H9 (cell line): Measurements from ENCODE around the gene IL6R. TPM values are rescaled to one million over a fixed set of nuclear protein-coding genes. Genes with fewer than 3 reads are reported as not detected.

Experiments used
- DNase-seq: peaks from one replicate; pipeline ENCODE4 v3.0.0-alpha.2; 2017
- H2AFZ ChIP-seq: one replicate; pipeline ENCODE4 v1.6.1; 2013; ENCODE audit warnings: mild to moderate bottlenecking, low read length, control low read depth, moderate library complexity
- H2AK5ac ChIP-seq: 2 replicates; pipeline ENCODE4 v1.6.1; 2013; ENCODE audit warnings: low read length, control low read depth, mixed read lengths; ENCODE audit not compliant: insufficient read length
- H2BK120ac ChIP-seq: one replicate; pipeline ENCODE4 v1.6.1; 2013; ENCODE audit warnings: low read depth, mild to moderate bottlenecking, low read length, control low read depth, inconsistent platforms; ENCODE audit not compliant: poor library complexity, severe bottlenecking
- H2BK12ac ChIP-seq: 2 replicates; pipeline ENCODE4 v1.6.1; 2013; ENCODE audit warnings: low read length, control low read depth, mixed read lengths, low read depth; ENCODE audit not compliant: insufficient read length
- H2BK15ac ChIP-seq: 2 replicates; pipeline ENCODE4 v1.6.1; 2013; ENCODE audit warnings: low read depth, low read length, control low read depth
- H2BK20ac ChIP-seq: one replicate; pipeline ENCODE4 v1.6.1; 2013; ENCODE audit warnings: low read depth, mild to moderate bottlenecking, low read length, control low read depth, inconsistent platforms; ENCODE audit not compliant: poor library complexity, severe bottlenecking
- H2BK5ac ChIP-seq: 2 replicates; pipeline ENCODE4 v1.6.1; 2013; ENCODE audit warnings: low read length, control low read depth, mixed read lengths; ENCODE audit not compliant: insufficient read length
- H3K14ac ChIP-seq: 2 replicates; pipeline ENCODE4 v1.6.1; 2013; ENCODE audit warnings: low read length, control low read depth; ENCODE audit not compliant: insufficient read depth
- H3K18ac ChIP-seq: 2 replicates; pipeline ENCODE4 v1.6.1; 2013; ENCODE audit warnings: low read depth, mild to moderate bottlenecking, mixed read lengths, low read length, control low read depth; ENCODE audit not compliant: insufficient read length
- H3K23ac ChIP-seq: 2 replicates; pipeline ENCODE4 v1.6.1; 2013; ENCODE audit warnings: low read length, control low read depth, mixed read lengths, low read depth; ENCODE audit not compliant: insufficient read length
- H3K23me2 ChIP-seq: 2 replicates; pipeline ENCODE4 v1.6.1; 2013; ENCODE audit warnings: low read depth, mild to moderate bottlenecking, mixed read lengths, low read length, control low read depth; ENCODE audit not compliant: insufficient read length, poor library complexity, severe bottlenecking
- H3K27ac ChIP-seq: 2 replicates; pipeline ENCODE4 v1.5.1; 2013; ENCODE audit warnings: low read length, control low read depth, mixed read lengths, low read depth; ENCODE audit not compliant: insufficient read length
- H3K27me3 ChIP-seq: 2 replicates; pipeline ENCODE4 v1.6.1; 2013; ENCODE audit warnings: low read length, control low read depth, inconsistent platforms; ENCODE audit not compliant: insufficient read depth
- H3K4ac ChIP-seq: 2 replicates; pipeline ENCODE4 v1.6.1; 2013; ENCODE audit warnings: low read depth, mild to moderate bottlenecking, control low read depth, inconsistent platforms, low read length, moderate library complexity
- H3K4me1 ChIP-seq: 2 replicates; pipeline ENCODE4 v1.6.1; 2013; ENCODE audit warnings: low read length, control low read depth, inconsistent platforms; ENCODE audit not compliant: insufficient read depth
- H3K4me2 ChIP-seq: 2 replicates; pipeline ENCODE4 v1.6.1; 2013; ENCODE audit warnings: low read length, control low read depth, mixed read lengths; ENCODE audit not compliant: insufficient read length, insufficient read depth
- H3K56ac ChIP-seq: 2 replicates; pipeline ENCODE4 v1.6.1; 2013; ENCODE audit warnings: low read depth, mild to moderate bottlenecking, mixed read lengths, low read length, control low read depth; ENCODE audit not compliant: insufficient read length
- H3K79me1 ChIP-seq: 2 replicates; pipeline ENCODE4 v1.6.1; 2013; ENCODE audit warnings: low read depth, mild to moderate bottlenecking, moderate library complexity, low read length, control low read depth, inconsistent platforms; ENCODE audit not compliant: insufficient read depth, poor library complexity, severe bottlenecking
- H3K79me2 ChIP-seq: 2 replicates; pipeline ENCODE4 v1.6.1; 2013; ENCODE audit warnings: low read length, control low read depth, inconsistent platforms; ENCODE audit not compliant: insufficient read depth
- H3K9ac ChIP-seq: 2 replicates; pipeline ENCODE4 v1.6.1; 2013; ENCODE audit warnings: low read length, control low read depth, mixed read lengths; ENCODE audit not compliant: insufficient read length; ENCODE audit errors: extremely low read depth
- H3K9me3 ChIP-seq: one replicate; pipeline ENCODE4 v1.6.1; 2013; ENCODE audit warnings: low read depth, low read length, inconsistent platforms; ENCODE audit not compliant: control insufficient read depth
- H3T11ph ChIP-seq: one replicate; pipeline ENCODE4 v1.6.1; 2013; ENCODE audit warnings: mild to moderate bottlenecking, low read length, control low read depth, inconsistent platforms
- H4K20me1 ChIP-seq: one replicate; pipeline ENCODE4 v1.6.1; 2013; ENCODE audit not compliant: control insufficient read depth, insufficient read length, insufficient read depth
- H4K5ac ChIP-seq: 2 replicates; pipeline ENCODE4 v1.6.1; 2013; ENCODE audit warnings: low read depth, mild to moderate bottlenecking, mixed read lengths, low read length, control low read depth; ENCODE audit not compliant: insufficient read length
- H4K8ac ChIP-seq: replicated peaks from 2 replicates; pipeline ENCODE4 v1.6.1; 2013; ENCODE audit warnings: low read length, control low read depth, mixed read lengths, low read depth; ENCODE audit not compliant: insufficient read length
- H4K91ac ChIP-seq: 2 replicates; pipeline ENCODE4 v1.6.1; 2013; ENCODE audit warnings: low read depth, mild to moderate bottlenecking, moderate library complexity, mixed read lengths, low read length, control low read depth; ENCODE audit not compliant: insufficient read length
- H3K27ac Mint-ChIP-seq, 3 experiments: 2 replicates in 2 of 3; 3 replicates in 1 of 3; pipeline ENCODE4 v1.8.0; 2020 to 2021; ENCODE audit warnings: mixed read lengths in 3 of 3, mild to moderate bottlenecking in 1 of 3, moderate library complexity in 1 of 3
- H3K27me3 Mint-ChIP-seq: 2 replicates; pipeline ENCODE4 v1.8.0; 2021; ENCODE audit warnings: low read depth, mild to moderate bottlenecking, moderate library complexity, mixed read lengths
- H3K36me3 Mint-ChIP-seq, 3 experiments: 2 replicates in 2 of 3; 3 replicates in 1 of 3; pipeline ENCODE4 v1.8.0; 2020 to 2021; ENCODE audit warnings: low read depth in 3 of 3, mixed read lengths in 3 of 3; ENCODE audit not compliant: insufficient read depth in 1 of 3
- H3K4me1 Mint-ChIP-seq, 2 experiments: 2 replicates each; pipeline ENCODE4 v1.8.0; 2020; ENCODE audit warnings: mixed read lengths in 2 of 2
- H3K4me3 Mint-ChIP-seq, 2 experiments: 2 replicates in 1 of 2; 3 replicates in 1 of 2; pipeline ENCODE4 v1.8.0; 2020 to 2021; ENCODE audit warnings: mild to moderate bottlenecking in 2 of 2, mixed read lengths in 2 of 2, moderate library complexity in 1 of 2
- H3K9me3 Mint-ChIP-seq, 2 experiments: 2 replicates in 1 of 2; 3 replicates in 1 of 2; pipeline ENCODE4 v1.8.0; 2020; ENCODE audit warnings: mild to moderate bottlenecking in 2 of 2, mixed read lengths in 2 of 2, moderate library complexity in 1 of 2
- WGBS: extraction: QIAGEN DNeasy Blood & Tissue Kit; methylation state at CpG from one replicate; pipeline ENCODE4 v1.1.7; 2013; ENCODE audit warnings: missing lambda C conversion rate, low lambda C conversion rate, mixed read lengths; ENCODE audit not compliant: insufficient read length; ENCODE audit errors: extremely low coverage; 5-methylcytosine and 5-hydroxymethylcytosine counted together
- total RNA-seq: library from RNA; stranded (reverse); gene quantifications from 2 replicates; pipeline ENCODE4 v1.2.1, GENCODE V29; 2021
- TF ChIP-seq, protein P1 (sequence below): fragments of 200-600 bp; sonication (generic); conservative IDR thresholded peaks from 3 replicates; pipeline ENCODE4 v1.8.0; 2021; ENCODE audit warnings: antibody characterized with exemption, mild to moderate bottlenecking

The IL6R gene
- total RNA-seq, 1 experiment from 2014 or later, result 1.7 TPM

DNA sequence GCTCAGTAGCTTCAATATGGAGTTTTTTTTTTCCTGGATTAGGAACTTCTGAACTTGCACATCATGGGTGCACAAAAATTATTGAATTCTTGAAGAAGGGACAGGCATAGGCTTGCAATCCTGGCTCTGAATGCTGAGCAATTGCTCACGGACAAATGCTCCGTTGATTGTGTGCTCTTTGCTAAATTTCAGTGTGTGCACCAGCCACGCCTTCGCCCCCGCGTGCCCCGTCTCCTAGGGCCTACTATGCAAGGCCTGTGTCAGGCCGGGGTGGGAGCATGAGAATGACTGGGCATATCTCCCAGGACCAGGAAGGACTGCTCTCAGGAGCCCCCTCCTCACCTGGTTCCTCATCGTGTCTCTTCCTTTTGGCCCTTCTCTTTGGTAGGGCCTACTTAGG lies 17.4 kb downstream of the IL6R start:
- H2BK5ac ChIP-seq, result no peak overlapping the region
- TF ChIP-seq, protein P1, sequence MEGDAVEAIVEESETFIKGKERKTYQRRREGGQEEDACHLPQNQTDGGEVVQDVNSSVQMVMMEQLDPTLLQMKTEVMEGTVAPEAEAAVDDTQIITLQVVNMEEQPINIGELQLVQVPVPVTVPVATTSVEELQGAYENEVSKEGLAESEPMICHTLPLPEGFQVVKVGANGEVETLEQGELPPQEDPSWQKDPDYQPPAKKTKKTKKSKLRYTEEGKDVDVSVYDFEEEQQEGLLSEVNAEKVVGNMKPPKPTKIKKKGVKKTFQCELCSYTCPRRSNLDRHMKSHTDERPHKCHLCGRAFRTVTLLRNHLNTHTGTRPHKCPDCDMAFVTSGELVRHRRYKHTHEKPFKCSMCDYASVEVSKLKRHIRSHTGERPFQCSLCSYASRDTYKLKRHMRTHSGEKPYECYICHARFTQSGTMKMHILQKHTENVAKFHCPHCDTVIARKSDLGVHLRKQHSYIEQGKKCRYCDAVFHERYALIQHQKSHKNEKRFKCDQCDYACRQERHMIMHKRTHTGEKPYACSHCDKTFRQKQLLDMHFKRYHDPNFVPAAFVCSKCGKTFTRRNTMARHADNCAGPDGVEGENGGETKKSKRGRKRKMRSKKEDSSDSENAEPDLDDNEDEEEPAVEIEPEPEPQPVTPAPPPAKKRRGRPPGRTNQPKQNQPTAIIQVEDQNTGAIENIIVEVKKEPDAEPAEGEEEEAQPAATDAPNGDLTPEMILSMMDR, result no peak
- H3K27ac ChIP-seq, result no peak overlapping the region
- no peaks in the 10 kb centered on the region for H3K27me3 ChIP-seq
- no peaks in the 10 kb centered on the region for H3K9me3 ChIP-seq
- H3K79me1 ChIP-seq, result no peaks in the 10 kb centered on the region
- no peak overlapping the region for H3K23ac ChIP-seq
- no peak overlapping the region for H2AFZ ChIP-seq
- H3K23me2 ChIP-seq, result no peaks in the 10 kb centered on the region
- H2BK20ac ChIP-seq, result no peak overlapping the region
- H4K91ac ChIP-seq, result no peak overlapping the region
- H3K18ac ChIP-seq, result no peak overlapping the region
- H4K5ac ChIP-seq, result no peak overlapping the region
- no peak overlapping the region for H3T11ph ChIP-seq
- no peak overlapping the region for H3K4me3 Mint-ChIP-seq
- H3K4me1 ChIP-seq, result no peaks in the 10 kb centered on the region
- no peak overlapping the region for H2BK15ac ChIP-seq
- H2BK120ac ChIP-seq, result no peak overlapping the region
- no peak overlapping the region for H3K4me2 ChIP-seq
- H3K79me2 ChIP-seq, result no peaks in the 10 kb centered on the region
- DNase-seq, result no peak
- no peaks in the 10 kb centered on the region for H3K36me3 Mint-ChIP-seq
- H3K4ac ChIP-seq, result no peak overlapping the region
- no peaks in the 10 kb centered on the region; the same call in 1 of the 2 replicates for H3K27me3 Mint-ChIP-seq
- no peaks in the 10 kb centered on the region; a peak in 1 of 5 replicates for H3K9me3 Mint-ChIP-seq
- H3K9ac ChIP-seq, result no peak overlapping the region
- H4K20me1 ChIP-seq, result no peaks in the 10 kb centered on the region
- no peak overlapping the region for H3K56ac ChIP-seq
- no peak overlapping the region for H4K8ac ChIP-seq
- no peak overlapping the region; the same call in 1 of the 2 replicates for H3K14ac ChIP-seq
- no CpG with 5 or more reads among the region's 9 CpGs for WGBS
- no peak overlapping the region for H2BK12ac ChIP-seq
- H2AK5ac ChIP-seq, result no peak overlapping the region
- no peak overlapping the region; a peak in 1 of 7 replicates for H3K27ac Mint-ChIP-seq
- H3K4me1 Mint-ChIP-seq, result peaks cover 29 to 31% of the 10 kb centered on the region in 2 experiments
